ENCODE results near the gene KCNC1. TPM values are rescaled to one million over a fixed set of nuclear protein-coding genes. Genes with fewer than 3 reads are reported as not detected.

The KCNC1 gene
- total RNA-seq, 1 experiment from 2014 or later, result 0.20 TPM

DNA sequence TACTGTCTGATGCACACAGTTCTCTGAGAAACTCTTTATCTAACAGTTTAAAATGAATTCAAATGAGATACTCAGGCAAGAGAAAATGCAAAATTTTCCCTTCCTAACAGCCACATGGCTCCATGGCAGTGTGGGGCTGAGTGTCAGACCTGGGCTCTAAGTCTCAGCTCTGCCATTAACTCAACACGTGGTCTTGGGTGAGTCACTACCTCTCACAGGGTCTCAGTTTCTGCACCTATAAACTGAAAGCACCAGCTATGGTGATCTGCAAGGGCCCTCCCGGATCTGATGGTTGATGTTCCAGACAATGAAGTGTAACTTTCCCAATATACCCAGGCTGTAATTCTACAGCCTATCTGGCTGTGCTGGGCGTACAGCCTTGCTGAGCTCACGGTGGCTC is 70.5 kb downstream of the KCNC1 start:
- POLR2A ChIA-PET, result no interaction called here
- Mint-ChIP-seq H3K4me3 (no peak overlapping the region), H3K36me3 (no peaks in the 10 kb centered on the region), H3K9me3 (peaks cover 5% of the 10 kb centered on the region), H3K4me1 (peaks cover 24% of the 10 kb centered on the region), H3K27me3 (ENCODE audit: low read depth) (no peaks in the 10 kb centered on the region; the same call in none of the 2 replicates), H3K27ac (no peak overlapping the region)
- no peak for ATAC-seq
- no peak for TF ChIP-seq ZSCAN18 (CRISPR knock-in tag; IDR thresholded peaks at IDR 0.05)
- TF ChIP-seq ATF2 (CRISPR knock-in tag; IDR thresholded peaks at IDR 0.05; ENCODE audit: borderline replicate concordance, low read depth), result no peak
- TF ChIP-seq ARID4B (CRISPR knock-in tag; IDR thresholded peaks at IDR 0.05; ENCODE audit: borderline replicate concordance), result no peak
- no peak for TF ChIP-seq SOX15 (CRISPR knock-in tag; IDR thresholded peaks at IDR 0.05)
- TF ChIP-seq, protein P1, sequence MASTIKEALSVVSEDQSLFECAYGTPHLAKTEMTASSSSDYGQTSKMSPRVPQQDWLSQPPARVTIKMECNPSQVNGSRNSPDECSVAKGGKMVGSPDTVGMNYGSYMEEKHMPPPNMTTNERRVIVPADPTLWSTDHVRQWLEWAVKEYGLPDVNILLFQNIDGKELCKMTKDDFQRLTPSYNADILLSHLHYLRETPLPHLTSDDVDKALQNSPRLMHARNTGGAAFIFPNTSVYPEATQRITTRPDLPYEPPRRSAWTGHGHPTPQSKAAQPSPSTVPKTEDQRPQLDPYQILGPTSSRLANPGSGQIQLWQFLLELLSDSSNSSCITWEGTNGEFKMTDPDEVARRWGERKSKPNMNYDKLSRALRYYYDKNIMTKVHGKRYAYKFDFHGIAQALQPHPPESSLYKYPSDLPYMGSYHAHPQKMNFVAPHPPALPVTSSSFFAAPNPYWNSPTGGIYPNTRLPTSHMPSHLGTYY (CRISPR knock-in tag; IDR thresholded peaks at IDR 0.05), result no peak
- no peak for TF ChIP-seq CBFB (CRISPR knock-in tag; IDR thresholded peaks at IDR 0.05; ENCODE audit: low read depth)
- no peak for TF ChIP-seq E2F4 (CRISPR knock-in tag; IDR thresholded peaks at IDR 0.05; ENCODE audit: borderline replicate concordance, low read depth)
- TF ChIP-seq ZNF671 (CRISPR knock-in tag; IDR thresholded peaks at IDR 0.05), result no peak
- CTCF ChIA-PET, result no interaction called here
- no peak for DNase-seq (ENCODE audit: low spot score)

DNA sequence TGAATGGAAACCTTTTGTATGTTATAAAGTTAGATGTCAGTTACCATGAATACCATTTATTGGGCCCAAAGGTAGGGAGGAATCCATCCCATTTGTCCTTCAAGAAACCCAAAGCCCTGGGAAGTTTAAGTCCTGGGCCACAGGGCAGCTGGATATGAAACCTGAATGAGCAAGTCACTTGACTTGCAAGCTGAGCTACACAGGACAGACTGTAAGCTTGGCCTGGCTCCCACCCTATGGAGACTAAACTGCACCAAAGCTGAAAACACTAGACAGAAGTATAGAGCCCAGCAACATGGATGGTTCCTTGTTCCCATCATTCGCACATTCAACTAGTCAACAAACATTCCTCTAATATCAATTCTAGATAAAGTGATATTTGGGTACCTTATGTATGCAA is 71.3 kb downstream of the KCNC1 start:
- Mint-ChIP-seq H3K4me3 (no peak overlapping the region), H3K36me3 (no peaks in the 10 kb centered on the region), H3K9me3 (no peaks in the 10 kb centered on the region), H3K27me3 (ENCODE audit: low read depth) (no peaks in the 10 kb centered on the region; the same call in none of the 2 replicates), H3K4me1 (peaks cover 24% of the 10 kb centered on the region), H3K27ac (no peak overlapping the region)
- ChIA-PET CTCF (no interaction called here), POLR2A (no interaction called here)
- DNase-seq (ENCODE audit: low spot score), result no peak
- no peak for TF ChIP-seq TP53 (CRISPR knock-in tag; IDR thresholded peaks at IDR 0.05)
- ATAC-seq, result no peak

GRCh38 chr11:17807034-17807433 is 72.5 kb downstream of the KCNC1 start:
- H3K36me3 Mint-ChIP-seq, result no peaks in the 10 kb centered on the region
- no peak overlapping the region for H3K27ac Mint-ChIP-seq
- no peaks in the 10 kb centered on the region for H3K9me3 Mint-ChIP-seq
- H3K4me3 Mint-ChIP-seq, result no peak overlapping the region
- ChIA-PET POLR2A (no interaction called here), CTCF (interaction anchor here (0.7 to 1.5 kb wide), 2 partner anchors 40 to 99 kb away, joined by 3 read pairs; no protein-coding TSS in a partner anchor)
- ATAC-seq (no peak; the same call in 1 of the 2 replicates), DNase-seq (ENCODE audit: low spot score) (no peak)
- H3K27me3 Mint-ChIP-seq (ENCODE audit: low read depth), result no peaks in the 10 kb centered on the region; the same call in 1 of the 2 replicates
- H3K4me1 Mint-ChIP-seq, result peaks cover 14% of the 10 kb centered on the region
- TF ChIP-seq NFE2L1 (CRISPR knock-in tag; IDR thresholded peaks at IDR 0.05), result no peak
- no peak for TF ChIP-seq ZMAT4 (CRISPR knock-in tag; IDR thresholded peaks at IDR 0.05)
